HL-60 (cell line): ENCODE results near the gene TRABD2B.

Experiments
- DNase-seq, 2 experiments: peaks; one replicate each; pipeline ENCODE4 v3.0.0-alpha.2; 2010 to 2020; ENCODE audit warnings: low read depth in 1 of 2, low spot score in 1 of 2
- H3K27ac ChIP-seq: fragments of 250-450 bp; sonication (Bioruptor Pico); replicated peaks from 2 replicates; pipeline ENCODE4 v1.5.1; 2020; ENCODE audit warnings: mild to moderate bottlenecking, moderate library complexity
- H3K27me3 ChIP-seq: fragments of 250-450 bp; sonication (Bioruptor Pico); 2 replicates; pipeline ENCODE4 v1.5.1; 2021; ENCODE audit warnings: mild to moderate bottlenecking, moderate library complexity; ENCODE audit not compliant: insufficient read depth, poor library complexity, severe bottlenecking
- H3K4me3 ChIP-seq: replicated peaks from 2 replicates; pipeline ENCODE4 v1.5.1; 2011; ENCODE audit warnings: mild to moderate bottlenecking, control low read depth, low read length; ENCODE audit not compliant: insufficient read depth
- CTCF ChIP-seq: IDR thresholded peaks from one replicate; pipeline ENCODE4 v1.5.1; 2011; ENCODE audit warnings: low read length, control low read depth, inconsistent platforms; ENCODE audit not compliant: insufficient read depth
- GABPA ChIP-seq: IDR thresholded peaks from 2 replicates; pipeline ENCODE4 v1.6.1; 2012; ENCODE audit warnings: low read depth
- POLR2AphosphoS5 ChIP-seq: IDR thresholded peaks from 2 replicates; pipeline ENCODE4 v1.6.1; 2012; ENCODE audit warnings: low read depth
- SPI1 ChIP-seq: IDR thresholded peaks from 2 replicates; pipeline ENCODE4 v1.6.1; 2012; ENCODE audit warnings: low read depth, mild to moderate bottlenecking, borderline replicate concordance
- TF ChIP-seq, protein P1 (sequence below): IDR thresholded peaks from 2 replicates; pipeline ENCODE4 v1.6.1; 2012; ENCODE audit warnings: low read depth; ENCODE audit not compliant: insufficient replicate concordance

The TRABD2B gene

GRCh38 chr1:47855230-47855629 lies 142.0 kb downstream of the TRABD2B start:
- H3K27me3 ChIP-seq: peaks cover 2% of the 10 kb centered on the region
- H3K4me3 ChIP-seq: no peak overlapping the region
- TF ChIP-seq GABPA (no peak), POLR2AphosphoS5 (no peak), SPI1 (no peak), CTCF (no peak)
- TF ChIP-seq, protein P1, sequence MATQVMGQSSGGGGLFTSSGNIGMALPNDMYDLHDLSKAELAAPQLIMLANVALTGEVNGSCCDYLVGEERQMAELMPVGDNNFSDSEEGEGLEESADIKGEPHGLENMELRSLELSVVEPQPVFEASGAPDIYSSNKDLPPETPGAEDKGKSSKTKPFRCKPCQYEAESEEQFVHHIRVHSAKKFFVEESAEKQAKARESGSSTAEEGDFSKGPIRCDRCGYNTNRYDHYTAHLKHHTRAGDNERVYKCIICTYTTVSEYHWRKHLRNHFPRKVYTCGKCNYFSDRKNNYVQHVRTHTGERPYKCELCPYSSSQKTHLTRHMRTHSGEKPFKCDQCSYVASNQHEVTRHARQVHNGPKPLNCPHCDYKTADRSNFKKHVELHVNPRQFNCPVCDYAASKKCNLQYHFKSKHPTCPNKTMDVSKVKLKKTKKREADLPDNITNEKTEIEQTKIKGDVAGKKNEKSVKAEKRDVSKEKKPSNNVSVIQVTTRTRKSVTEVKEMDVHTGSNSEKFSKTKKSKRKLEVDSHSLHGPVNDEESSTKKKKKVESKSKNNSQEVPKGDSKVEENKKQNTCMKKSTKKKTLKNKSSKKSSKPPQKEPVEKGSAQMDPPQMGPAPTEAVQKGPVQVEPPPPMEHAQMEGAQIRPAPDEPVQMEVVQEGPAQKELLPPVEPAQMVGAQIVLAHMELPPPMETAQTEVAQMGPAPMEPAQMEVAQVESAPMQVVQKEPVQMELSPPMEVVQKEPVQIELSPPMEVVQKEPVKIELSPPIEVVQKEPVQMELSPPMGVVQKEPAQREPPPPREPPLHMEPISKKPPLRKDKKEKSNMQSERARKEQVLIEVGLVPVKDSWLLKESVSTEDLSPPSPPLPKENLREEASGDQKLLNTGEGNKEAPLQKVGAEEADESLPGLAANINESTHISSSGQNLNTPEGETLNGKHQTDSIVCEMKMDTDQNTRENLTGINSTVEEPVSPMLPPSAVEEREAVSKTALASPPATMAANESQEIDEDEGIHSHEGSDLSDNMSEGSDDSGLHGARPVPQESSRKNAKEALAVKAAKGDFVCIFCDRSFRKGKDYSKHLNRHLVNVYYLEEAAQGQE: no peak
- H3K27ac ChIP-seq: no peak overlapping the region
- DNase-seq: no peak

DNA sequence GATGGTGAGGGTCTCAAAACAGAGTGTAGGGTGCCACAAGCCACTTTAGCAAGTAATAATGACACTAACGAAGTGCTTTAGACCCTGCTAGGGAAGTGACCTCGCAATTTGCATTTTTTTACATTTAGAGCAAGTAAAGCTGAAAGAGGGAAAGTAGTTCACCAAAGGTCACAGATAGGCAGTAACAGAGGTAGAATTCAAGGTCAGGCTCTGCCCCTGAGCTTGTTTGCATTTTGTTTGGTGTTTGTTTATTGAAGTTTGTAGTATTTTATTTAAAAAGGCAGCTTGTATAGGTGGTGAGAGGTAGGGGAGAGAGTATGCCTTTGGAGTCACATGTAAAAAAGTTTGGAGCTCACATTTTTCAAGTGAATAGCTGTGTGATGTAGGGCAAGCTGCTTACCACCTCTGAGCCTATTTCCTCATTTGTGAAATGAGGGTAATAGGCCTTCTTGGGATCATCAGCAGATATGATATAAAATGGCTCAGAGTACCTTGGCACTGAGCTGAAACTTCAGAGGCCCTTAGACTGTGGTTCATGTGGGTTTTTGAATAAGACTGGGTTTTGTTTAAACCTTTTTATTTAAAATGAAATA lies 142.5 kb downstream of the TRABD2B start:
- Histone ChIP-seq H3K4me3 (no peak overlapping the region), H3K27ac (no peak overlapping the region), H3K27me3 (peaks cover 2% of the 10 kb centered on the region)
- no peak for DNase-seq
- no peak for TF ChIP-seq CTCF

- Histone ChIP-seq H3K27me3 (peaks cover 2% of the 10 kb centered on the region), H3K27ac (no peak overlapping the region), H3K4me3 (no peak overlapping the region)
- TF ChIP-seq, protein P1: no peak
- TF ChIP-seq GABPA (no peak), SPI1 (no peak), POLR2AphosphoS5 (no peak), CTCF (no peak)
- no peak for DNase-seq
These were observed 143.3 kb downstream of the TRABD2B start for GRCh38 chr1:47853852-47854251.

DNA sequence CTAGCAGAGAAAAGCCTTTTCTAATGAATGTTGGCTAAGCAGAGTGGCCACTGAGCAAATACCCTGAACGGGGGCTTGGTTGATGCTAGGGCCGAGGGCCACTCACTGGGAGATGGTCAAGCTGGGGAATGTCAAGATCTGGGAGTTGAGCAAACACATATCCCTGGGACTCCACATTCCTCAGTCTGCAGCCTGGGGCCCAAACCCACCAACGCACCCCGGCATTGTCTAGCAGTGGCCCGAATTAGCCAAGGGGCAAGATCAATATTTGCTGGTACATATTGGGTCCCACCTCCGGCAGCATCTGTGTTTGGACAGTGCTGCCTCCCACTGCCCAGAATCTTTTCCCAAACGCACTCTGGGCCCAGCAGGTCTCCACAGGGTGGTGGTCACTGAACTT lies 144.1 kb downstream of the TRABD2B start:
- peaks cover 2% of the 10 kb centered on the region for H3K27me3 ChIP-seq
- no peak for DNase-seq
- no peak overlapping the region for H3K27ac ChIP-seq
- H3K4me3 ChIP-seq: no peak overlapping the region
- TF ChIP-seq GABPA (no peak), POLR2AphosphoS5 (no peak), SPI1 (no peak), CTCF (no peak)
- TF ChIP-seq, protein P1: no peak
